C4-2B (cell line): ENCODE measurements around the gene HIF3A.

Source experiments
- ZFX ChIP-seq: fragments of 450-650 bp; IDR thresholded peaks from 2 replicates; pipeline ENCODE4 v1.6.1; 2017
- TF ChIP-seq, protein P1 (sequence below): fragments of 450-650 bp; conservative IDR thresholded peaks from 2 replicates; pipeline ENCODE4 v1.5.1; 2017; ENCODE audit warnings: mild to moderate bottlenecking

DNA sequence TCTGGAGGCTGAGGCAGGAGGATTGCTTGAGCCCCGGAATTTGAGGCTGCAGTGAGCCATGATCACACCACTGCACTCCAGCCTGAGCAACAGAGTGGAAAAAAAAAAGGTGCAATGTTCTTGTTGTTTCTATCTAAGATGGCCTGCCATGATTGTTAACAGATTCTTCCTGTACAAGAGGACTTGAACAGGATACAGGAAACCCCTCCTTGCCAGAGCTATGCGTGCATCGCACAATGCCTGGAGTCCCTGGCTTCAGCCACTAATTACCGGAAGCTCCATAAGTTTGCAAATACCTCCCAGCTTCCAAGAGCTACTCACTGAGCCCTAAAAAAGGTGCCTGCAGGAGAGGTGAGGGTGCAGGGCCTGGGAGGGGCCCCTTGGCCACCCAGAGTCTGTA lies 13.1 kb upstream of the HIF3A start:
- TF ChIP-seq, protein P1, sequence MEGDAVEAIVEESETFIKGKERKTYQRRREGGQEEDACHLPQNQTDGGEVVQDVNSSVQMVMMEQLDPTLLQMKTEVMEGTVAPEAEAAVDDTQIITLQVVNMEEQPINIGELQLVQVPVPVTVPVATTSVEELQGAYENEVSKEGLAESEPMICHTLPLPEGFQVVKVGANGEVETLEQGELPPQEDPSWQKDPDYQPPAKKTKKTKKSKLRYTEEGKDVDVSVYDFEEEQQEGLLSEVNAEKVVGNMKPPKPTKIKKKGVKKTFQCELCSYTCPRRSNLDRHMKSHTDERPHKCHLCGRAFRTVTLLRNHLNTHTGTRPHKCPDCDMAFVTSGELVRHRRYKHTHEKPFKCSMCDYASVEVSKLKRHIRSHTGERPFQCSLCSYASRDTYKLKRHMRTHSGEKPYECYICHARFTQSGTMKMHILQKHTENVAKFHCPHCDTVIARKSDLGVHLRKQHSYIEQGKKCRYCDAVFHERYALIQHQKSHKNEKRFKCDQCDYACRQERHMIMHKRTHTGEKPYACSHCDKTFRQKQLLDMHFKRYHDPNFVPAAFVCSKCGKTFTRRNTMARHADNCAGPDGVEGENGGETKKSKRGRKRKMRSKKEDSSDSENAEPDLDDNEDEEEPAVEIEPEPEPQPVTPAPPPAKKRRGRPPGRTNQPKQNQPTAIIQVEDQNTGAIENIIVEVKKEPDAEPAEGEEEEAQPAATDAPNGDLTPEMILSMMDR: no peak
- no peak for TF ChIP-seq ZFX
